ENCODE data around the gene GUCY1A2.
"Not testable (repeated sequence)": the region's sequence is repeated elsewhere in the genome, so short reads cannot be mapped to it uniquely, and the experiment has no call there.

The GUCY1A2 gene

GRCh38 chr11:107018219-107018901 lies at the start of gene GUCY1A2:
TSS of gene GUCY1A2 (minus strand) at chr11:107018476. CDS start at chr11:107018055, 421 bp downstream.
- no peak for DNase-seq

GRCh38 chr11:107054391-107054790 lies 36.1 kb upstream of the GUCY1A2 start:
- DNase-seq = no peak

GRCh38 chr11:107051332-107051731 lies 33.1 kb upstream of the GUCY1A2 start:
- not testable (repeated sequence) for DNase-seq

GRCh38 chr11:107050899-107051298 lies 32.6 kb upstream of the GUCY1A2 start:
- not testable (repeated sequence) for DNase-seq

GRCh38 chr11:107050121-107050520 lies 31.8 kb upstream of the GUCY1A2 start:
- no peak for DNase-seq

- DNase-seq = no peak
Measured at GRCh38 chr11:107044503-107044902, 26.2 kb upstream of the GUCY1A2 start.

GRCh38 chr11:107043242-107044006 lies 25.1 kb upstream of the GUCY1A2 start:
- no peak for DNase-seq

- no peak for DNase-seq
Measured at GRCh38 chr11:107042748-107043147, 24.5 kb upstream of the GUCY1A2 start.

- DNase-seq = no peak
Measured at GRCh38 chr11:107041088-107041444, 22.8 kb upstream of the GUCY1A2 start.

GRCh38 chr11:107040433-107041087 lies 22.3 kb upstream of the GUCY1A2 start:
- no peak for DNase-seq

- no peak for DNase-seq
Measured at GRCh38 chr11:107025673-107026072, 7.4 kb upstream of the GUCY1A2 start.

- no peak for DNase-seq
Measured at GRCh38 chr11:107020594-107020993, 2.3 kb upstream of the GUCY1A2 start.

- no peak for DNase-seq
Measured at GRCh38 chr11:107018902-107019493, 722 bp upstream of the GUCY1A2 start.

GRCh38 chr11:107017433-107018218 lies 650 bp downstream of the GUCY1A2 start:
- no peak for DNase-seq

- no peak for DNase-seq
Measured at GRCh38 chr11:107017104-107017432, 1.2 kb downstream of the GUCY1A2 start.

- DNase-seq = no peak
Measured at GRCh38 chr11:107014871-107015270, 3.4 kb downstream of the GUCY1A2 start.

GRCh38 chr11:107011977-107012376 lies 6.3 kb downstream of the GUCY1A2 start:
- DNase-seq = no peak

- DNase-seq = no peak
Measured at GRCh38 chr11:107009190-107009589, 9.1 kb downstream of the GUCY1A2 start.

- no peak for DNase-seq
Measured at GRCh38 chr11:107006076-107006833, 12.0 kb downstream of the GUCY1A2 start.

GRCh38 chr11:106999196-106999595 lies 19.1 kb downstream of the GUCY1A2 start:
- no peak for DNase-seq

- no peak for DNase-seq
Measured at GRCh38 chr11:106998916-106999188, 19.4 kb downstream of the GUCY1A2 start.
